Spleen (tissue), 11 donors: ENCODE data around the gene ALKAL2. TPM values are rescaled to one million over a fixed set of nuclear protein-coding genes. Genes with fewer than 3 reads are reported as not detected.

Experiments used
- DNase-seq: peaks from one replicate; pipeline ENCODE4 v3.0.0-alpha.2; 2020
- H3K27ac ChIP-seq, 8 donors: fragments of 200-600 bp; sonication (generic) in 7 of 8; 1 replicate in 4 of 8; 2 replicates in 4 of 8; pipeline versions ENCODE4 v1.5.0 to v1.8.0; 2016 to 2021; ENCODE audit warnings: inconsistent platforms in 4 of 8, mild to moderate bottlenecking in 4 of 8, moderate library complexity in 1 of 8
- H3K27me3 ChIP-seq, 7 donors: fragments of 200-600 bp; sonication (generic) in 6 of 7; replicated peaks in 1 of 7; 1 replicate in 4 of 7; 2 replicates in 3 of 7; pipeline versions ENCODE4 v1.5.0 to v1.8.0; 2016 to 2021; ENCODE audit warnings: inconsistent platforms in 3 of 7, mild to moderate bottlenecking in 1 of 7
- H3K36me3 ChIP-seq, 6 donors: fragments of 200-600 bp; sonication (generic) in 5 of 6; 1 replicate in 4 of 6; 2 replicates in 2 of 6; pipeline versions ENCODE4 v1.5.0 to v1.8.0; 2016 to 2021; ENCODE audit warnings: inconsistent platforms in 2 of 6
- H3K4me1 ChIP-seq, 6 donors: fragments of 200-600 bp; sonication (generic) in 5 of 6; 1 replicate in 3 of 6; 2 replicates in 3 of 6; pipeline versions ENCODE4 v1.5.0 to v1.8.0; 2016 to 2021; ENCODE audit warnings: inconsistent platforms in 3 of 6
- H3K4me3 ChIP-seq, 8 donors: fragments of 200-600 bp; sonication (generic) in 7 of 8; 1 replicate in 4 of 8; 2 replicates in 4 of 8; pipeline versions ENCODE4 v1.5.0 to v1.8.0; 2016 to 2021; ENCODE audit warnings: inconsistent platforms in 4 of 8, mild to moderate bottlenecking in 4 of 8, moderate library complexity in 2 of 8
- H3K9me3 ChIP-seq, 8 donors: fragments of 200-600 bp; sonication (generic) in 7 of 8; 1 replicate in 4 of 8; 2 replicates in 4 of 8; pipeline versions ENCODE4 v1.5.0 to v1.8.0; 2016 to 2021; ENCODE audit warnings: inconsistent platforms in 4 of 8
- POLR2A ChIP-seq, 3 donors: fragments of 450-650 bp; IDR thresholded peaks; one replicate each; pipeline ENCODE4 v1.5.1; 2017; ENCODE audit warnings: antibody characterized with exemption in 3 of 3, mild to moderate bottlenecking in 1 of 3
- POLR2AphosphoS5 ChIP-seq, 3 donors: sonication (generic); formaldehyde crosslinking; IDR thresholded peaks; one replicate each; pipeline ENCODE4 v1.5.1; 2017; ENCODE audit warnings: antibody characterized with exemption in 3 of 3
- WGBS, 5 donors: extraction: QIAGEN DNeasy Blood & Tissue Kit in 3 of 5; methylation state at CpG; one replicate each; pipeline versions ENCODE4 v1.1.5 to v1.1.7; 2013 to 2018; 5-methylcytosine and 5-hydroxymethylcytosine counted together
- intact Hi-C: fragments of 100-400 bp; cut with DNase I; formaldehyde crosslinking; loops from one replicate; pipeline ENCODE4 v1.15.0; 2023; ENCODE audit warnings: low total_unique reads
- polyA plus RNA-seq, 3 donors: library from polyadenylated mRNA; stranded (reverse); fragments of 200-250 nt; gene quantifications; one replicate each; pipeline ENCODE4 v1.2.1, GENCODE V29; 2013
- total RNA-seq, 7 donors: library from RNA; depleted of rRNA in 3 of 7; stranded (reverse); fragments of >200 nt in 3 of 7; fragmentation: NEBNext Ultra II Directional in 4 of 7; extraction: Animal tissue kit (Norgen Biotek cat#: 25700) in 4 of 7; gene quantifications; one replicate each; pipeline versions ENCODE4 v1.1.0 to v1.2.1, GENCODE V29; 2016 to 2021
- TF ChIP-seq, protein P1 (sequence below), 11 experiments: fragments of 200-600 bp in 7 of 11; fragments of 450-650 bp in 4 of 11; sonication (generic) in 4 of 11; IDR thresholded peaks in 8 of 11; conservative IDR thresholded peaks in 3 of 11; 1 replicate in 7 of 11; 2 replicates in 4 of 11; pipeline versions ENCODE4 v1.4.0 to v1.8.0; 2016 to 2021; ENCODE audit warnings: antibody characterized with exemption in 11 of 11, inconsistent platforms in 4 of 11, mild to moderate bottlenecking in 1 of 11
- donor health status: healthy with polysubstance abuse.
- donor health status: DM: no; HTN: no; CAD: no; lungs with moderate emphysema.
- donor health status: DM: no; HTN: no; CAD: no.
- donor health status: Bipolar disorder and iron deficiency.
- donor health status: healthy.
- donor health status: DM: no; HTN: no; CAD: no.
- donor health status: DM: yes; HTN: yes; CAD: no.

ALKAL2 gene
- total and polyA plus RNA-seq, 10 donors, result 2.1 to 22.9 (median 5.1) TPM

DNA sequence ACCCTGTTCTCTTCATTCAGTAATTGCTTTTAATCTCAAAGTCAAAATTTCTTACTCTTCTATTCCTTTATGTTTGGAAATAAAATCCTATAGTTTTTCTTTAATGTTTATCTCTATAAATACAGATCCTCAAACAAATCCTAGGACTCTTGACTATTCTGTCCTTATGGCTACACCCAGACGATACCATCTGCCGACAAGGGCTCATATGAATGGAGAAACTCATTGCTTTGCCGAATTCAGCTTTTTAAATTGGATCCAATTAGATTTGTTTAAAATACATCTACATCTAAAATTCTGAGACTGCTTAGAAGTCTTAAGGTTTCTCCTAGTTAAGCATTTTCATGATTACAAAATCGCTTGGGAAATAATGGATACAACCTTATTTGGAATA, 9.0 kb downstream of the ALKAL2 start:
- no peaks in the 10 kb centered on the region for H3K9me3 ChIP-seq
- no peaks in the 10 kb centered on the region for H3K27me3 ChIP-seq
- H3K27ac ChIP-seq, result no peak overlapping the region
- H3K4me1 ChIP-seq, result peaks cover 0 to 22% (median 11%) of the 10 kb centered on the region in 6 donors
- DNase-seq, result no peak
- TF ChIP-seq, protein P1, sequence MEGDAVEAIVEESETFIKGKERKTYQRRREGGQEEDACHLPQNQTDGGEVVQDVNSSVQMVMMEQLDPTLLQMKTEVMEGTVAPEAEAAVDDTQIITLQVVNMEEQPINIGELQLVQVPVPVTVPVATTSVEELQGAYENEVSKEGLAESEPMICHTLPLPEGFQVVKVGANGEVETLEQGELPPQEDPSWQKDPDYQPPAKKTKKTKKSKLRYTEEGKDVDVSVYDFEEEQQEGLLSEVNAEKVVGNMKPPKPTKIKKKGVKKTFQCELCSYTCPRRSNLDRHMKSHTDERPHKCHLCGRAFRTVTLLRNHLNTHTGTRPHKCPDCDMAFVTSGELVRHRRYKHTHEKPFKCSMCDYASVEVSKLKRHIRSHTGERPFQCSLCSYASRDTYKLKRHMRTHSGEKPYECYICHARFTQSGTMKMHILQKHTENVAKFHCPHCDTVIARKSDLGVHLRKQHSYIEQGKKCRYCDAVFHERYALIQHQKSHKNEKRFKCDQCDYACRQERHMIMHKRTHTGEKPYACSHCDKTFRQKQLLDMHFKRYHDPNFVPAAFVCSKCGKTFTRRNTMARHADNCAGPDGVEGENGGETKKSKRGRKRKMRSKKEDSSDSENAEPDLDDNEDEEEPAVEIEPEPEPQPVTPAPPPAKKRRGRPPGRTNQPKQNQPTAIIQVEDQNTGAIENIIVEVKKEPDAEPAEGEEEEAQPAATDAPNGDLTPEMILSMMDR (IDR thresholded peaks at IDR 0.05 in 8 of 11, conservative IDR thresholded peaks at IDR 0.05 in 3 of 11), result no peak
- TF ChIP-seq POLR2AphosphoS5 (IDR thresholded peaks at IDR 0.05) (no peak), POLR2A (IDR thresholded peaks at IDR 0.05) (no peak)
- intact Hi-C loops, result no loop called here
- peaks cover 0 to 100% (median 72%) of the 10 kb centered on the region in 6 donors for H3K36me3 ChIP-seq
- no peak overlapping the region for H3K4me3 ChIP-seq
- 92 to 96% (median 95%) methylated on average over 4 of the region's 4 CpGs for WGBS, 5 donors

DNA sequence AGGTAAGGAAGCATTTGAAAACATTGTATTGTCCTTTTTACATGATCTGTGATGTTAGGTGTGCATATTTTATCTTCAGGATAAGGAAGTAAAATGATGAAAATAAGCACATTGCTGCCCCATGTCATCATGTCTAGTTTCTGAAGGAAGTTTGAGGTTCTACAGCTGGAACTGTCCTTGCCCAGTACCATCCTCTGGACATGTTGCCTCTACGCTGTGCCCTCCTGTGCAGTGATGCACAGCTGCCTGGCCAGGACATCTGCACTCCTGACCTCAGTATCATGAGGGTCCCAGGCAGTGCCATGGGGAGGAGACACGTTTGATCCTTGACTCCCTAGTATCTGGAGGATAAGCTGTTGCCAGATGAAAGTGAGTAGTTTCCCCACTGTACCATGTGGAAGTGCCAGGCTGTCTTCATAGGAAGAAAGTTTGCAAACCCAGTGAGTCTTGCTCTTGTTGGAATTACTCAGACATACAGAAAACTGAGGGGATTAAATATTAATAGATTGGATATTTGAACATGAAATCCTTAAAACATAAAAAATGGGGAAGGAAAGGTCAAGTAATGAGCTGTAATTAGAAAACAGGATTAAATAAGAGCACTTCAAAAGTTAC, 9.5 kb downstream of the ALKAL2 start:
- intact Hi-C loops, result no loop called here
- Histone ChIP-seq H3K27ac (no peak overlapping the region), H3K4me3 (no peak overlapping the region), H3K27me3 (no peaks in the 10 kb centered on the region), H3K9me3 (no peaks in the 10 kb centered on the region), H3K36me3 (peaks cover 0 to 100% (median 73%) of the 10 kb centered on the region in 6 donors), H3K4me1 (peaks cover 0 to 27% (median 11%) of the 10 kb centered on the region in 6 donors)
- TF ChIP-seq, protein P1 (IDR thresholded peaks at IDR 0.05 in 8 of 11, conservative IDR thresholded peaks at IDR 0.05 in 3 of 11), result no peak
- TF ChIP-seq POLR2AphosphoS5 (IDR thresholded peaks at IDR 0.05), result peak in 1 of 3 donors; percentile 9
- DNase-seq, result no peak
- WGBS, 5 donors, result 76 to 86% (median 80%) methylated on average over 2 of the region's 2 CpGs

DNA sequence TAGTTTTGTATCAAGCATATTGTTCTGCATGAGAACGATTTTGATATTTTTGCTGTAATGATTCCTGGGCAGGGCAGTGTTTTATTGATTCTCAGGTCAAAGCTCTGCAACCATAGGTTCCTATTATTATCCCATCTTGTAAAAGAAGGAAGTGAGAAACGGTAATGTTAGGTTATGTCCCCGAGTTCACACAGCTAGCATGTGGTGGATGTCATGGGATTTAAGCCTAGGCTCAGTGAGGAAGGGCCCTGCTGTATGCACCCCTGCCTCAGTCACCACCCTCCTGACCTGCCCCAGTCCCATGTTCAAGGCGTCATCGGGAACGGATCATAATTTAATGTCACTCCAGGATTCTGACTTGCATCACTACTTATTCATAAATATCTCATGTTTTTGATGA, 12.4 kb downstream of the ALKAL2 start:
- intact Hi-C loops, result no loop called here
- Histone ChIP-seq H3K27ac (no peak overlapping the region), H3K4me1 (peaks cover 0 to 48% (median 16%) of the 10 kb centered on the region in 6 donors), H3K36me3 (peaks cover 0 to 100% (median 71%) of the 10 kb centered on the region in 6 donors), H3K27me3 (no peaks in the 10 kb centered on the region), H3K9me3 (no peaks in the 10 kb centered on the region), H3K4me3 (no peak overlapping the region)
- TF ChIP-seq POLR2AphosphoS5 (IDR thresholded peaks at IDR 0.05), result no peak
- TF ChIP-seq, protein P1 (IDR thresholded peaks at IDR 0.05 in 8 of 11, conservative IDR thresholded peaks at IDR 0.05 in 3 of 11), result no peak
- TF ChIP-seq POLR2A (IDR thresholded peaks at IDR 0.05), result no peak
- DNase-seq, result no peak
- 66 to 76% (median 73%) methylated on average over 6 of the region's 6 CpGs for WGBS, 5 donors

DNA sequence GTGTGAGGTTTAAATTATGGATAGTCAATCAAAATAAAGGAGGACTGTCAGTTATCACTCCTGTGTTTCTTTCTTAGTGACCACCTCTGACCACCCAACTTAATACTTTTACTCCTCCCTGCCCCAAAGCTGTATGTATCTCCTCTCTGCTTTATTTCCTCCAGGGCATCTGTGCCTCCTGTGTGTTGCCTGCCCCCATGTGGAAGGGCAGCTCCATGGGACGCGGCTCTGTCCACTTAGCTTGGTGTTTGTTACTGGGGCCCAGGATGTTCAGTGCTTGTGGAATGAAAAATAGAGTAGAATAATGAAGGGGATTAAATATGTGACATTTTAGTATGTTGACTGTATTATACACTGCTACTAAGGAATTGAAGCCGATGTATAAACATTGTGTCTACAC, 13.4 kb downstream of the ALKAL2 start:
- whole genome bisulfite sequencing, 5 donors, result 94 to 98% (median 97%) methylated on average over 3 of the region's 3 CpGs
- H3K27me3 ChIP-seq, result no peaks in the 10 kb centered on the region
- H3K27ac ChIP-seq, result no peak overlapping the region
- intact Hi-C loops, result no loop called here
- TF ChIP-seq POLR2AphosphoS5 (IDR thresholded peaks at IDR 0.05), result no peak
- no peak for TF ChIP-seq POLR2A (IDR thresholded peaks at IDR 0.05)
- TF ChIP-seq, protein P1 (IDR thresholded peaks at IDR 0.05 in 8 of 11, conservative IDR thresholded peaks at IDR 0.05 in 3 of 11), result no peak
- no peak for DNase-seq
- H3K4me3 ChIP-seq, result no peak overlapping the region
- H3K36me3 ChIP-seq, result peaks cover 0 to 98% (median 61%) of the 10 kb centered on the region in 6 donors
- H3K9me3 ChIP-seq, result no peaks in the 10 kb centered on the region
- H3K4me1 ChIP-seq, result peaks cover 0 to 57% (median 23%) of the 10 kb centered on the region in 6 donors
